GM23338 (cell line): ENCODE results near the gene ERI3.

Experiments
- CREB1 ChIP-seq: fragments of 250-450 bp; sonication (Bioruptor Pico); IDR thresholded peaks from 2 replicates; pipeline ENCODE4 v1.5.0; 2020; ENCODE audit warnings: low read depth, mild to moderate bottlenecking, moderate library complexity
- EZH2 ChIP-seq: fragments of 200-600 bp; sonication (generic); IDR thresholded peaks from one replicate; pipeline ENCODE4 v1.8.0; 2017; ENCODE audit warnings: antibody characterized with exemption, mild to moderate bottlenecking, low read depth; ENCODE audit not compliant: unreplicated experiment
- EZH2phosphoT487 ChIP-seq: fragments of 200-600 bp; sonication (generic); IDR thresholded peaks from one replicate; pipeline ENCODE4 v1.8.1; 2018; ENCODE audit warnings: antibody characterized with exemption; ENCODE audit not compliant: unreplicated experiment
- JUNB ChIP-seq: IDR thresholded peaks from one replicate; pipeline ENCODE4 v1.6.1; 2016; ENCODE audit warnings: antibody characterized with exemption; ENCODE audit not compliant: unreplicated experiment
- NANOG ChIP-seq: IDR thresholded peaks from 2 replicates; pipeline ENCODE4 v1.6.1; 2016; ENCODE audit warnings: antibody characterized with exemption, borderline replicate concordance
- POLR2AphosphoS5 ChIP-seq: IDR thresholded peaks from 2 replicates; pipeline ENCODE4 v1.6.1; 2016; ENCODE audit warnings: antibody characterized with exemption, low read depth
- STAT1 ChIP-seq: IDR thresholded peaks from one replicate; pipeline ENCODE4 v1.6.1; 2016; ENCODE audit warnings: antibody characterized with exemption; ENCODE audit not compliant: unreplicated experiment
- ZNF331 ChIP-seq: fragments of 250-450 bp; sonication (Bioruptor Pico); IDR thresholded peaks from 2 replicates; pipeline ENCODE4 v1.5.0; 2020; ENCODE audit warnings: low read depth, mild to moderate bottlenecking, moderate library complexity
- TF ChIP-seq, protein P1 (sequence below), 2 experiments: fragments of 200-600 bp in 1 of 2; sonication (generic) in 1 of 2; conservative IDR thresholded peaks; 2 replicates each; pipeline versions ENCODE4 v1.5.1 to v1.6.1; 2016 to 2017; ENCODE audit warnings: antibody characterized with exemption in 2 of 2, low read depth in 2 of 2, mild to moderate bottlenecking in 2 of 2, moderate library complexity in 1 of 2
- TF ChIP-seq, protein P2 (sequence below): IDR thresholded peaks from one replicate; pipeline ENCODE4 v1.6.1; 2018; ENCODE audit warnings: antibody characterized with exemption; ENCODE audit not compliant: unreplicated experiment
- TF ChIP-seq, protein P3 (sequence below): IDR thresholded peaks from 2 replicates; pipeline ENCODE4 v1.6.1; 2016; ENCODE audit warnings: antibody characterized with exemption
- TF ChIP-seq, protein P4 (sequence below): fragments of 250-450 bp; sonication (Bioruptor Pico); IDR thresholded peaks from 2 replicates; pipeline ENCODE4 v1.5.0; 2020; ENCODE audit warnings: mild to moderate bottlenecking, moderate library complexity

DNA sequence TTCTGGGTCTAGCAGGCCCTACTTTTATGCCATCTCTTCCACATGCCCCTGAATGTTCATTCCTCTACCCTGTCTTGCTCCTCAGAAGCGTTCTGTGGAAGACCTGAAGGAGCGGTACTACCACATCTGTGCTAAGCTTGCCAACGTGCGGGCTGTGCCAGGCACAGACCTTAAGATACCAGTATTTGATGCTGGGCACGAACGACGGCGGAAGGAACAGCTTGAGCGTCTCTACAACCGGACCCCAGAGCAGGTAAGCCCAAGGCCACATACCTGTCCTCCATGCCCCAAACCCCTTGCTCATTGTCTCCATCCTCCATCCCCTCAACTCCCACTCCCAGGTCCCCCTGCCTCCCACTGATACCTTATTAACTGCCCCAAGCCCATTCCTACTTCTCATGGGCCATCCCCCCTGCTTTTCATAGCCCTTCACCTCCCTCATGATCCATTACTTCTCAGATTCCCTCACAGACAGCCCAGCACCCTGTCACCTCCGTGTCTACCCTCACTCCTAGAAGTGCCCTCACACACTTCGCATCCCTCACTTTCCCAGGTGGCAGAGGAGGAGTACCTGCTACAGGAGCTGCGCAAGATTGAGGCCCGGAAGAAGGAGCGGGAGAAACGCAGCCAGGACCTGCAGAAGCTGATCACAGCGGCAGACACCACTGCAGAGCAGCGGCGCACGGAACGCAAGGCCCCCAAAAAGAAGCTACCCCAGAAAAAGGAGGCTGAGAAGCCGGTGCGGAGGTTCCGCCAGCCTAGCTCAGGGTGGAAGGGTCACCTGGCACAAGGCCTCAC is 136.4 kb downstream of the ERI3 start:
- TF ChIP-seq, protein P1, sequence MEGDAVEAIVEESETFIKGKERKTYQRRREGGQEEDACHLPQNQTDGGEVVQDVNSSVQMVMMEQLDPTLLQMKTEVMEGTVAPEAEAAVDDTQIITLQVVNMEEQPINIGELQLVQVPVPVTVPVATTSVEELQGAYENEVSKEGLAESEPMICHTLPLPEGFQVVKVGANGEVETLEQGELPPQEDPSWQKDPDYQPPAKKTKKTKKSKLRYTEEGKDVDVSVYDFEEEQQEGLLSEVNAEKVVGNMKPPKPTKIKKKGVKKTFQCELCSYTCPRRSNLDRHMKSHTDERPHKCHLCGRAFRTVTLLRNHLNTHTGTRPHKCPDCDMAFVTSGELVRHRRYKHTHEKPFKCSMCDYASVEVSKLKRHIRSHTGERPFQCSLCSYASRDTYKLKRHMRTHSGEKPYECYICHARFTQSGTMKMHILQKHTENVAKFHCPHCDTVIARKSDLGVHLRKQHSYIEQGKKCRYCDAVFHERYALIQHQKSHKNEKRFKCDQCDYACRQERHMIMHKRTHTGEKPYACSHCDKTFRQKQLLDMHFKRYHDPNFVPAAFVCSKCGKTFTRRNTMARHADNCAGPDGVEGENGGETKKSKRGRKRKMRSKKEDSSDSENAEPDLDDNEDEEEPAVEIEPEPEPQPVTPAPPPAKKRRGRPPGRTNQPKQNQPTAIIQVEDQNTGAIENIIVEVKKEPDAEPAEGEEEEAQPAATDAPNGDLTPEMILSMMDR (conservative IDR thresholded peaks at IDR 0.05; ENCODE audit: low read depth in 2 of 2) = no peak
- TF ChIP-seq EZH2 (no peak), JUNB (no peak), CREB1 (CRISPR knock-in tag) (no peak), POLR2AphosphoS5 (no peak), ZNF331 (no peak), EZH2phosphoT487 (no peak), NANOG (no peak), STAT1 (no peak)
- TF ChIP-seq, protein P2, sequence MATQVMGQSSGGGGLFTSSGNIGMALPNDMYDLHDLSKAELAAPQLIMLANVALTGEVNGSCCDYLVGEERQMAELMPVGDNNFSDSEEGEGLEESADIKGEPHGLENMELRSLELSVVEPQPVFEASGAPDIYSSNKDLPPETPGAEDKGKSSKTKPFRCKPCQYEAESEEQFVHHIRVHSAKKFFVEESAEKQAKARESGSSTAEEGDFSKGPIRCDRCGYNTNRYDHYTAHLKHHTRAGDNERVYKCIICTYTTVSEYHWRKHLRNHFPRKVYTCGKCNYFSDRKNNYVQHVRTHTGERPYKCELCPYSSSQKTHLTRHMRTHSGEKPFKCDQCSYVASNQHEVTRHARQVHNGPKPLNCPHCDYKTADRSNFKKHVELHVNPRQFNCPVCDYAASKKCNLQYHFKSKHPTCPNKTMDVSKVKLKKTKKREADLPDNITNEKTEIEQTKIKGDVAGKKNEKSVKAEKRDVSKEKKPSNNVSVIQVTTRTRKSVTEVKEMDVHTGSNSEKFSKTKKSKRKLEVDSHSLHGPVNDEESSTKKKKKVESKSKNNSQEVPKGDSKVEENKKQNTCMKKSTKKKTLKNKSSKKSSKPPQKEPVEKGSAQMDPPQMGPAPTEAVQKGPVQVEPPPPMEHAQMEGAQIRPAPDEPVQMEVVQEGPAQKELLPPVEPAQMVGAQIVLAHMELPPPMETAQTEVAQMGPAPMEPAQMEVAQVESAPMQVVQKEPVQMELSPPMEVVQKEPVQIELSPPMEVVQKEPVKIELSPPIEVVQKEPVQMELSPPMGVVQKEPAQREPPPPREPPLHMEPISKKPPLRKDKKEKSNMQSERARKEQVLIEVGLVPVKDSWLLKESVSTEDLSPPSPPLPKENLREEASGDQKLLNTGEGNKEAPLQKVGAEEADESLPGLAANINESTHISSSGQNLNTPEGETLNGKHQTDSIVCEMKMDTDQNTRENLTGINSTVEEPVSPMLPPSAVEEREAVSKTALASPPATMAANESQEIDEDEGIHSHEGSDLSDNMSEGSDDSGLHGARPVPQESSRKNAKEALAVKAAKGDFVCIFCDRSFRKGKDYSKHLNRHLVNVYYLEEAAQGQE = no peak
- TF ChIP-seq, protein P3, sequence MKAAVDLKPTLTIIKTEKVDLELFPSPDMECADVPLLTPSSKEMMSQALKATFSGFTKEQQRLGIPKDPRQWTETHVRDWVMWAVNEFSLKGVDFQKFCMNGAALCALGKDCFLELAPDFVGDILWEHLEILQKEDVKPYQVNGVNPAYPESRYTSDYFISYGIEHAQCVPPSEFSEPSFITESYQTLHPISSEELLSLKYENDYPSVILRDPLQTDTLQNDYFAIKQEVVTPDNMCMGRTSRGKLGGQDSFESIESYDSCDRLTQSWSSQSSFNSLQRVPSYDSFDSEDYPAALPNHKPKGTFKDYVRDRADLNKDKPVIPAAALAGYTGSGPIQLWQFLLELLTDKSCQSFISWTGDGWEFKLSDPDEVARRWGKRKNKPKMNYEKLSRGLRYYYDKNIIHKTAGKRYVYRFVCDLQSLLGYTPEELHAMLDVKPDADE = no peak
- TF ChIP-seq, protein P4, sequence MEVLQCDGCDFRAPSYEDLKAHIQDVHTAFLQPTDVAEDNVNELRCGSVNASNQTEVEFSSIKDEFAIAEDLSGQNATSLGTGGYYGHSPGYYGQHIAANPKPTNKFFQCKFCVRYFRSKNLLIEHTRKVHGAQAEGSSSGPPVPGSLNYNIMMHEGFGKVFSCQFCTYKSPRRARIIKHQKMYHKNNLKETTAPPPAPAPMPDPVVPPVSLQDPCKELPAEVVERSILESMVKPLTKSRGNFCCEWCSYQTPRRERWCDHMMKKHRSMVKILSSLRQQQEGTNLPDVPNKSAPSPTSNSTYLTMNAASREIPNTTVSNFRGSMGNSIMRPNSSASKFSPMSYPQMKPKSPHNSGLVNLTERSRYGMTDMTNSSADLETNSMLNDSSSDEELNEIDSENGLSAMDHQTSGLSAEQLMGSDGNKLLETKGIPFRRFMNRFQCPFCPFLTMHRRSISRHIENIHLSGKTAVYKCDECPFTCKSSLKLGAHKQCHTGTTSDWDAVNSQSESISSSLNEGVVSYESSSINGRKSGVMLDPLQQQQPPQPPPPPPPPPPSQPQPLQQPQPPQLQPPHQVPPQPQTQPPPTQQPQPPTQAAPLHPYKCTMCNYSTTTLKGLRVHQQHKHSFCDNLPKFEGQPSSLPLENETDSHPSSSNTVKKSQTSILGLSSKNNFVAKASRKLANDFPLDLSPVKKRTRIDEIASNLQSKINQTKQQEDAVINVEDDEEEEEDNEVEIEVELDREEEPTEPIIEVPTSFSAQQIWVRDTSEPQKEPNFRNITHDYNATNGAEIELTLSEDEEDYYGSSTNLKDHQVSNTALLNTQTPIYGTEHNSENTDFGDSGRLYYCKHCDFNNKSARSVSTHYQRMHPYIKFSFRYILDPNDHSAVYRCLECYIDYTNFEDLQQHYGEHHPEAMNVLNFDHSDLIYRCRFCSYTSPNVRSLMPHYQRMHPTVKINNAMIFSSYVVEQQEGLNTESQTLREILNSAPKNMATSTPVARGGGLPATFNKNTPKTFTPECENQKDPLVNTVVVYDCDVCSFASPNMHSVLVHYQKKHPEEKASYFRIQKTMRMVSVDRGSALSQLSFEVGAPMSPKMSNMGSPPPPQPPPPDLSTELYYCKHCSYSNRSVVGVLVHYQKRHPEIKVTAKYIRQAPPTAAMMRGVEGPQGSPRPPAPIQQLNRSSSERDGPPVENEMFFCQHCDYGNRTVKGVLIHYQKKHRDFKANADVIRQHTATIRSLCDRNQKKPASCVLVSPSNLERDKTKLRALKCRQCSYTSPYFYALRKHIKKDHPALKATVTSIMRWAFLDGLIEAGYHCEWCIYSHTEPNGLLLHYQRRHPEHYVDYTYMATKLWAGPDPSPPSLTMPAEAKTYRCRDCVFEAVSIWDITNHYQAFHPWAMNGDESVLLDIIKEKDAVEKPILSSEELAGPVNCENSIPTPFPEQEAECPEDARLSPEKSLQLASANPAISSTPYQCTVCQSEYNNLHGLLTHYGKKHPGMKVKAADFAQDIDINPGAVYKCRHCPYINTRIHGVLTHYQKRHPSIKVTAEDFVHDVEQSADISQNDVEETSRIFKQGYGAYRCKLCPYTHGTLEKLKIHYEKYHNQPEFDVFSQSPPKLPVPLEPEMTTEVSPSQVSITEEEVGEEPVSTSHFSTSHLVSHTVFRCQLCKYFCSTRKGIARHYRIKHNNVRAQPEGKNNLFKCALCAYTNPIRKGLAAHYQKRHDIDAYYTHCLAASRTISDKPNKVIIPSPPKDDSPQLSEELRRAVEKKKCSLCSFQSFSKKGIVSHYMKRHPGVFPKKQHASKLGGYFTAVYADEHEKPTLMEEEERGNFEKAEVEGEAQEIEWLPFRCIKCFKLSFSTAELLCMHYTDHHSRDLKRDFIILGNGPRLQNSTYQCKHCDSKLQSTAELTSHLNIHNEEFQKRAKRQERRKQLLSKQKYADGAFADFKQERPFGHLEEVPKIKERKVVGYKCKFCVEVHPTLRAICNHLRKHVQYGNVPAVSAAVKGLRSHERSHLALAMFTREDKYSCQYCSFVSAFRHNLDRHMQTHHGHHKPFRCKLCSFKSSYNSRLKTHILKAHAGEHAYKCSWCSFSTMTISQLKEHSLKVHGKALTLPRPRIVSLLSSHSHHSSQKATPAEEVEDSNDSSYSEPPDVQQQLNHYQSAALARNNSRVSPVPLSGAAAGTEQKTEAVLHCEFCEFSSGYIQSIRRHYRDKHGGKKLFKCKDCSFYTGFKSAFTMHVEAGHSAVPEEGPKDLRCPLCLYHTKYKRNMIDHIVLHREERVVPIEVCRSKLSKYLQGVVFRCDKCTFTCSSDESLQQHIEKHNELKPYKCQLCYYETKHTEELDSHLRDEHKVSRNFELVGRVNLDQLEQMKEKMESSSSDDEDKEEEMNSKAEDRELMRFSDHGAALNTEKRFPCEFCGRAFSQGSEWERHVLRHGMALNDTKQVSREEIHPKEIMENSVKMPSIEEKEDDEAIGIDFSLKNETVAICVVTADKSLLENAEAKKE = no peak
